Activated naive CD4-positive, alpha-beta T cell treated with anti-CD3 and anti-CD28 coated beads, Interleukin-2, amount 50 U/mL, for 72 hours (primary cell): ENCODE data around the gene ATG4C. TPM values are rescaled to one million over a fixed set of nuclear protein-coding genes. Genes with fewer than 3 reads are reported as not detected.
"Not testable (repeated sequence)": the region's sequence is repeated elsewhere in the genome, so short reads cannot be mapped to it uniquely, and the experiment has no call there.

Experiments
- ATAC-seq, 2 donors: fragments of 150-1000 bp; cut with Tn5 transposase; 2 replicates each; pipeline ENCODE4 v1.10.0; 2021; ENCODE audit warnings: mild to moderate bottlenecking in 2 of 2, moderate library complexity in 2 of 2
- DNase-seq, 2 donors: peaks; one replicate each; pipeline ENCODE4 v3.0.0; 2021 to 2022; ENCODE audit warnings: low spot score in 2 of 2
- H3K27ac Mint-ChIP-seq, 2 donors: one replicate each; pipeline ENCODE4 v1.8.0; 2022; ENCODE audit warnings: mild to moderate bottlenecking in 2 of 2, mixed read lengths in 2 of 2
- H3K36me3 Mint-ChIP-seq, 2 donors: one replicate each; pipeline ENCODE4 v1.8.0; 2022; ENCODE audit warnings: mixed read lengths in 2 of 2
- H3K9me3 Mint-ChIP-seq, 2 donors: one replicate each; pipeline ENCODE4 v1.8.0; 2022; ENCODE audit warnings: mixed read lengths in 2 of 2
- total RNA-seq, 2 donors: library from RNA; stranded (reverse); gene quantifications; one replicate each; pipeline ENCODE4 v1.2.3, GENCODE V29; 2022

Gene ATG4C
- total RNA-seq, 2 donors from 2014 or later: 11.5 to 18.9 TPM

GRCh38 chr1:62810420-62811274, 26.7 kb downstream of the ATG4C start:
- peaks cover 12 to 16% of the 10 kb centered on the region in 2 donors for H3K36me3 Mint-ChIP-seq
- DNase-seq (no peak), ATAC-seq (no peak)
- H3K27ac Mint-ChIP-seq: no peak overlapping the region
- no peaks in the 10 kb centered on the region for H3K9me3 Mint-ChIP-seq

- DNase-seq (no peak), ATAC-seq (no peak)
- H3K9me3 Mint-ChIP-seq: peaks cover 0 to 4% of the 10 kb centered on the region in 2 donors
- no peak overlapping the region for H3K27ac Mint-ChIP-seq
- peaks cover 10 to 11% of the 10 kb centered on the region in 2 donors for H3K36me3 Mint-ChIP-seq
These were observed 39.6 kb downstream of the ATG4C start for GRCh38 chr1:62823556-62823955.

GRCh38 chr1:62826901-62827300, 43.0 kb downstream of the ATG4C start:
- Mint-ChIP-seq H3K36me3 (peaks cover 10 to 11% of the 10 kb centered on the region in 2 donors), H3K9me3 (peaks cover 0 to 4% of the 10 kb centered on the region in 2 donors), H3K27ac (no peak overlapping the region)
- no peak for DNase-seq
- ATAC-seq: no peak

- not testable (repeated sequence) for DNase-seq, H3K9me3 Mint-ChIP-seq, ATAC-seq, H3K27ac Mint-ChIP-seq
- peaks cover 10 to 11% of the 10 kb centered on the region in 2 donors for H3K36me3 Mint-ChIP-seq
These were observed 43.9 kb downstream of the ATG4C start for GRCh38 chr1:62827786-62828185.

- DNase-seq (no peak), ATAC-seq (no peak)
- Mint-ChIP-seq H3K27ac (no peak overlapping the region), H3K36me3 (peaks cover 7% of the 10 kb centered on the region in 2 donors), H3K9me3 (peaks cover 0 to 2% of the 10 kb centered on the region in 2 donors)
These were observed 48.3 kb downstream of the ATG4C start for GRCh38 chr1:62832276-62832675.

GRCh38 chr1:62833529-62833928, 49.6 kb downstream of the ATG4C start:
- ATAC-seq: no peak
- Mint-ChIP-seq H3K36me3 (no peaks in the 10 kb centered on the region), H3K9me3 (no peaks in the 10 kb centered on the region), H3K27ac (no peak overlapping the region)
- no peak for DNase-seq

- Mint-ChIP-seq H3K36me3 (no peaks in the 10 kb centered on the region), H3K27ac (no peak overlapping the region), H3K9me3 (no peaks in the 10 kb centered on the region)
- ATAC-seq: no peak
- DNase-seq: no peak
These were observed 50.5 kb downstream of the ATG4C start for GRCh38 chr1:62834400-62834961.

GRCh38 chr1:62836856-62837540, 53.1 kb downstream of the ATG4C start:
- DNase-seq (no peak), ATAC-seq (no peak)
- Mint-ChIP-seq H3K36me3 (no peaks in the 10 kb centered on the region), H3K9me3 (no peaks in the 10 kb centered on the region), H3K27ac (no peak overlapping the region)

- no peak for ATAC-seq
- Mint-ChIP-seq H3K36me3 (no peaks in the 10 kb centered on the region), H3K27ac (no peak overlapping the region), H3K9me3 (no peaks in the 10 kb centered on the region)
- no peak for DNase-seq
These were observed 56.6 kb downstream of the ATG4C start for GRCh38 chr1:62840555-62840954.

GRCh38 chr1:62841587-62842169, 57.7 kb downstream of the ATG4C start:
- no peak overlapping the region for H3K27ac Mint-ChIP-seq
- DNase-seq (peak in 1 of 2 donors; percentile 31), ATAC-seq (peak; percentile 57 to 62)
- no peaks in the 10 kb centered on the region for H3K9me3 Mint-ChIP-seq
- no peaks in the 10 kb centered on the region for H3K36me3 Mint-ChIP-seq

GRCh38 chr1:62844030-62844429, 60.1 kb downstream of the ATG4C start:
- ATAC-seq (no peak), DNase-seq (no peak)
- Mint-ChIP-seq H3K36me3 (no peaks in the 10 kb centered on the region), H3K27ac (peak overlapping the region in 1 of 2 donors; percentile 56), H3K9me3 (no peaks in the 10 kb centered on the region)

GRCh38 chr1:62849031-62849430, 65.1 kb downstream of the ATG4C start:
- DNase-seq (no peak), ATAC-seq (no peak)
- H3K36me3 Mint-ChIP-seq: no peaks in the 10 kb centered on the region
- no peak overlapping the region for H3K27ac Mint-ChIP-seq
- H3K9me3 Mint-ChIP-seq: no peaks in the 10 kb centered on the region

- DNase-seq (no peak), ATAC-seq (no peak)
- Mint-ChIP-seq H3K9me3 (no peaks in the 10 kb centered on the region), H3K36me3 (no peaks in the 10 kb centered on the region), H3K27ac (no peak overlapping the region)
These were observed 68.3 kb downstream of the ATG4C start for GRCh38 chr1:62852253-62852652.

GRCh38 chr1:62856960-62857359, 73.0 kb downstream of the ATG4C start:
- ATAC-seq: no peak
- Mint-ChIP-seq H3K36me3 (no peaks in the 10 kb centered on the region), H3K9me3 (no peaks in the 10 kb centered on the region), H3K27ac (no peak overlapping the region)
- no peak for DNase-seq

- ATAC-seq: no peak
- Mint-ChIP-seq H3K27ac (no peak overlapping the region), H3K9me3 (no peaks in the 10 kb centered on the region), H3K36me3 (no peaks in the 10 kb centered on the region)
- no peak for DNase-seq
These were observed 85.4 kb downstream of the ATG4C start for GRCh38 chr1:62869217-62869754.

GRCh38 chr1:62870148-62870547, 86.2 kb downstream of the ATG4C start:
- DNase-seq (no peak), ATAC-seq (no peak)
- H3K9me3 Mint-ChIP-seq: no peaks in the 10 kb centered on the region
- H3K27ac Mint-ChIP-seq: no peak overlapping the region
- H3K36me3 Mint-ChIP-seq: no peaks in the 10 kb centered on the region

GRCh38 chr1:62875676-62876075, 91.7 kb downstream of the ATG4C start:
- no peak for DNase-seq
- no peak overlapping the region for H3K27ac Mint-ChIP-seq
- H3K9me3 Mint-ChIP-seq: no peaks in the 10 kb centered on the region
- no peaks in the 10 kb centered on the region for H3K36me3 Mint-ChIP-seq
- ATAC-seq: no peak
